PC-9 (cell line): Measurements from ENCODE around the gene IRX4.

Experiments
- CTCF ChIP-seq: fragments of 200-600 bp; sonication (generic); conservative IDR thresholded peaks from 2 replicates; pipeline ENCODE4 v1.6.1; 2017; ENCODE audit warnings: mixed run types, antibody characterized with exemption, mild to moderate bottlenecking, moderate library complexity
- EZH2 ChIP-seq: fragments of 200-600 bp; sonication (generic); IDR thresholded peaks from 2 replicates; pipeline ENCODE4 v1.8.0; 2017; ENCODE audit warnings: antibody characterized with exemption, low read depth

GRCh38 chr5:1847056-1847455 is 35.7 kb downstream of the IRX4 start:
- no peak for TF ChIP-seq CTCF
- TF ChIP-seq EZH2 = no peak
